ENCODE measurements around the gene FAM149B1.
"Not testable (repeated sequence)": the region's sequence is repeated elsewhere in the genome, so short reads cannot be mapped to it uniquely, and the experiment has no call there.

FAM149B1 gene

GRCh38 chr10:73150633-73151413 is 17.1 kb upstream of the FAM149B1 start:
- H3K9ac ChIP-seq (ENCODE audit: low read depth in 1 of 2, low read length in 2 of 2); H3K4me3 ChIP-seq (ENCODE audit: low read length in 2 of 2); H3K9me3 ChIP-seq (ENCODE audit: control insufficient read depth in 2 of 2, low read length in 2 of 2); H3K27me3 ChIP-seq (ENCODE audit: control insufficient read depth in 2 of 2, insufficient read depth in 2 of 2, low read length in 2 of 2); H3K27ac ChIP-seq (ENCODE audit: low read depth in 2 of 2, low read length in 2 of 2); H3K4me1 ChIP-seq (ENCODE audit: control insufficient read depth in 2 of 2, insufficient read depth in 2 of 2, low read length in 2 of 2): not testable (repeated sequence)
- peaks cover 23 to 39% of the 10 kb centered on the region in 2 donors for H3K36me3 ChIP-seq (ENCODE audit: control insufficient read depth in 2 of 2, insufficient read depth in 2 of 2, low read length in 2 of 2)

- Histone ChIP-seq H3K9me3 (ENCODE audit: control insufficient read depth in 2 of 2, low read length in 2 of 2) (no peaks in the 10 kb centered on the region), H3K27ac (ENCODE audit: low read depth in 2 of 2, low read length in 2 of 2) (no peak overlapping the region), H3K27me3 (ENCODE audit: control insufficient read depth in 2 of 2, insufficient read depth in 2 of 2, low read length in 2 of 2) (no peaks in the 10 kb centered on the region), H3K4me1 (ENCODE audit: control insufficient read depth in 2 of 2, insufficient read depth in 2 of 2, low read length in 2 of 2) (no peaks in the 10 kb centered on the region), H3K36me3 (ENCODE audit: control insufficient read depth in 2 of 2, insufficient read depth in 2 of 2, low read length in 2 of 2) (peaks cover 25 to 36% of the 10 kb centered on the region in 2 donors), H3K4me3 (ENCODE audit: low read length in 2 of 2) (no peak overlapping the region), H3K9ac (ENCODE audit: low read depth in 1 of 2, low read length in 2 of 2) (no peak overlapping the region)
Measured at GRCh38 chr10:73152009-73152408, 15.9 kb upstream of the FAM149B1 start.

GRCh38 chr10:73156054-73156453 is 11.9 kb upstream of the FAM149B1 start:
- H3K9me3 ChIP-seq (ENCODE audit: control insufficient read depth in 2 of 2, low read length in 2 of 2) = no peaks in the 10 kb centered on the region
- no peaks in the 10 kb centered on the region for H3K4me1 ChIP-seq (ENCODE audit: control insufficient read depth in 2 of 2, insufficient read depth in 2 of 2, low read length in 2 of 2)
- no peak overlapping the region for H3K9ac ChIP-seq (ENCODE audit: low read depth in 1 of 2, low read length in 2 of 2)
- no peak overlapping the region for H3K27ac ChIP-seq (ENCODE audit: low read depth in 2 of 2, low read length in 2 of 2)
- no peak overlapping the region for H3K4me3 ChIP-seq (ENCODE audit: low read length in 2 of 2)
- peaks cover 18 to 26% of the 10 kb centered on the region in 2 donors for H3K36me3 ChIP-seq (ENCODE audit: control insufficient read depth in 2 of 2, insufficient read depth in 2 of 2, low read length in 2 of 2)
- no peaks in the 10 kb centered on the region for H3K27me3 ChIP-seq (ENCODE audit: control insufficient read depth in 2 of 2, insufficient read depth in 2 of 2, low read length in 2 of 2)

- H3K27me3 ChIP-seq (ENCODE audit: control insufficient read depth in 2 of 2, insufficient read depth in 2 of 2, low read length in 2 of 2) = no peaks in the 10 kb centered on the region
- no peak overlapping the region for H3K27ac ChIP-seq (ENCODE audit: low read depth in 2 of 2, low read length in 2 of 2)
- no peaks in the 10 kb centered on the region for H3K4me1 ChIP-seq (ENCODE audit: control insufficient read depth in 2 of 2, insufficient read depth in 2 of 2, low read length in 2 of 2)
- no peaks in the 10 kb centered on the region for H3K9me3 ChIP-seq (ENCODE audit: control insufficient read depth in 2 of 2, low read length in 2 of 2)
- peaks cover 16 to 23% of the 10 kb centered on the region in 2 donors for H3K36me3 ChIP-seq (ENCODE audit: control insufficient read depth in 2 of 2, insufficient read depth in 2 of 2, low read length in 2 of 2)
- H3K9ac ChIP-seq (ENCODE audit: low read depth in 1 of 2, low read length in 2 of 2) = no peak overlapping the region
- no peak overlapping the region for H3K4me3 ChIP-seq (ENCODE audit: low read length in 2 of 2)
Measured at GRCh38 chr10:73159038-73159648, 8.8 kb upstream of the FAM149B1 start.

GRCh38 chr10:73161079-73161478 is 6.8 kb upstream of the FAM149B1 start:
- peaks cover 13 to 19% of the 10 kb centered on the region in 2 donors for H3K36me3 ChIP-seq (ENCODE audit: control insufficient read depth in 2 of 2, insufficient read depth in 2 of 2, low read length in 2 of 2)
- H3K27me3 ChIP-seq (ENCODE audit: control insufficient read depth in 2 of 2, insufficient read depth in 2 of 2, low read length in 2 of 2) = no peaks in the 10 kb centered on the region
- H3K9me3 ChIP-seq (ENCODE audit: control insufficient read depth in 2 of 2, low read length in 2 of 2) = no peaks in the 10 kb centered on the region
- no peak overlapping the region for H3K4me3 ChIP-seq (ENCODE audit: low read length in 2 of 2)
- no peak overlapping the region for H3K27ac ChIP-seq (ENCODE audit: low read depth in 2 of 2, low read length in 2 of 2)
- H3K4me1 ChIP-seq (ENCODE audit: control insufficient read depth in 2 of 2, insufficient read depth in 2 of 2, low read length in 2 of 2) = no peaks in the 10 kb centered on the region
- no peak overlapping the region for H3K9ac ChIP-seq (ENCODE audit: low read depth in 1 of 2, low read length in 2 of 2)

GRCh38 chr10:73161662-73162061 is 6.3 kb upstream of the FAM149B1 start:
- H3K27me3 ChIP-seq (ENCODE audit: control insufficient read depth in 2 of 2, insufficient read depth in 2 of 2, low read length in 2 of 2) = no peaks in the 10 kb centered on the region
- H3K9ac ChIP-seq (ENCODE audit: low read depth in 1 of 2, low read length in 2 of 2) = no peak overlapping the region
- no peak overlapping the region for H3K4me3 ChIP-seq (ENCODE audit: low read length in 2 of 2)
- no peak overlapping the region for H3K27ac ChIP-seq (ENCODE audit: low read depth in 2 of 2, low read length in 2 of 2)
- H3K36me3 ChIP-seq (ENCODE audit: control insufficient read depth in 2 of 2, insufficient read depth in 2 of 2, low read length in 2 of 2) = peaks cover 8 to 14% of the 10 kb centered on the region in 2 donors
- H3K9me3 ChIP-seq (ENCODE audit: control insufficient read depth in 2 of 2, low read length in 2 of 2) = no peaks in the 10 kb centered on the region
- no peaks in the 10 kb centered on the region for H3K4me1 ChIP-seq (ENCODE audit: control insufficient read depth in 2 of 2, insufficient read depth in 2 of 2, low read length in 2 of 2)

GRCh38 chr10:73163096-73163495 is 4.8 kb upstream of the FAM149B1 start:
- peaks cover 5 to 9% of the 10 kb centered on the region in 2 donors for H3K4me1 ChIP-seq (ENCODE audit: control insufficient read depth in 2 of 2, insufficient read depth in 2 of 2, low read length in 2 of 2)
- H3K4me3 ChIP-seq (ENCODE audit: low read length in 2 of 2) = no peak overlapping the region
- H3K27ac ChIP-seq (ENCODE audit: low read depth in 2 of 2, low read length in 2 of 2) = no peak overlapping the region
- H3K9ac ChIP-seq (ENCODE audit: low read depth in 1 of 2, low read length in 2 of 2) = no peak overlapping the region
- H3K9me3 ChIP-seq (ENCODE audit: control insufficient read depth in 2 of 2, low read length in 2 of 2) = no peaks in the 10 kb centered on the region
- H3K27me3 ChIP-seq (ENCODE audit: control insufficient read depth in 2 of 2, insufficient read depth in 2 of 2, low read length in 2 of 2) = no peaks in the 10 kb centered on the region
- peaks cover 5 to 12% of the 10 kb centered on the region in 2 donors for H3K36me3 ChIP-seq (ENCODE audit: control insufficient read depth in 2 of 2, insufficient read depth in 2 of 2, low read length in 2 of 2)

GRCh38 chr10:73166972-73167371 is 947 bp upstream of the FAM149B1 start:
- H3K4me3 ChIP-seq (ENCODE audit: low read length in 2 of 2) = peak overlapping the region; percentile 100
- H3K4me1 ChIP-seq (ENCODE audit: control insufficient read depth in 2 of 2, insufficient read depth in 2 of 2, low read length in 2 of 2) = peaks cover 10 to 16% of the 10 kb centered on the region in 2 donors
- peaks cover 5 to 12% of the 10 kb centered on the region in 2 donors for H3K36me3 ChIP-seq (ENCODE audit: control insufficient read depth in 2 of 2, insufficient read depth in 2 of 2, low read length in 2 of 2)
- H3K27ac ChIP-seq (ENCODE audit: low read depth in 2 of 2, low read length in 2 of 2) = no peak overlapping the region
- H3K27me3 ChIP-seq (ENCODE audit: control insufficient read depth in 2 of 2, insufficient read depth in 2 of 2, low read length in 2 of 2) = no peaks in the 10 kb centered on the region
- peak overlapping the region; percentile 99 for H3K9ac ChIP-seq (ENCODE audit: low read depth in 1 of 2, low read length in 2 of 2)
- no peaks in the 10 kb centered on the region for H3K9me3 ChIP-seq (ENCODE audit: control insufficient read depth in 2 of 2, low read length in 2 of 2)

- Histone ChIP-seq H3K4me1 (ENCODE audit: control insufficient read depth in 2 of 2, insufficient read depth in 2 of 2, low read length in 2 of 2) (peaks cover 10 to 16% of the 10 kb centered on the region in 2 donors), H3K4me3 (ENCODE audit: low read length in 2 of 2) (peak overlapping the region; percentile 100), H3K36me3 (ENCODE audit: control insufficient read depth in 2 of 2, insufficient read depth in 2 of 2, low read length in 2 of 2) (peaks cover 5 to 11% of the 10 kb centered on the region in 2 donors), H3K9ac (ENCODE audit: low read depth in 1 of 2, low read length in 2 of 2) (peak overlapping the region; percentile 99), H3K9me3 (ENCODE audit: control insufficient read depth in 2 of 2, low read length in 2 of 2) (no peaks in the 10 kb centered on the region), H3K27me3 (ENCODE audit: control insufficient read depth in 2 of 2, insufficient read depth in 2 of 2, low read length in 2 of 2) (no peaks in the 10 kb centered on the region), H3K27ac (ENCODE audit: low read depth in 2 of 2, low read length in 2 of 2) (peak overlapping the region; percentile 87 to 95)
Measured at GRCh38 chr10:73167458-73167782, 499 bp upstream of the FAM149B1 start.

- Histone ChIP-seq H3K27me3 (ENCODE audit: control insufficient read depth in 2 of 2, insufficient read depth in 2 of 2, low read length in 2 of 2) (no peaks in the 10 kb centered on the region), H3K36me3 (ENCODE audit: control insufficient read depth in 2 of 2, insufficient read depth in 2 of 2, low read length in 2 of 2) (peaks cover 0 to 3% of the 10 kb centered on the region in 2 donors), H3K27ac (ENCODE audit: low read depth in 2 of 2, low read length in 2 of 2) (peak overlapping the region; percentile 87 to 95), H3K9me3 (ENCODE audit: control insufficient read depth in 2 of 2, low read length in 2 of 2) (no peaks in the 10 kb centered on the region), H3K9ac (ENCODE audit: low read depth in 1 of 2, low read length in 2 of 2) (peak overlapping the region; percentile 99), H3K4me3 (ENCODE audit: low read length in 2 of 2) (peak overlapping the region; percentile 100), H3K4me1 (ENCODE audit: control insufficient read depth in 2 of 2, insufficient read depth in 2 of 2, low read length in 2 of 2) (peaks cover 10 to 16% of the 10 kb centered on the region in 2 donors)
Measured at GRCh38 chr10:73168465-73168803, 515 bp downstream of the FAM149B1 start.

Data from mucosa of rectum (tissue), 2 donors.